HCT116 (cell line): ENCODE results near the gene ZDHHC15. TPM values are rescaled to one million over a fixed set of nuclear protein-coding genes. Genes with fewer than 3 reads are reported as not detected.
"Not testable (repeated sequence)": the region's sequence is repeated elsewhere in the genome, so short reads cannot be mapped to it uniquely, and the experiment has no call there.

Source experiments
- ATAC-seq: fragments of 200-7000 bp; cut with Tn5 transposase; 2 replicates; pipeline ENCODE4 v1.9.1; 2020; ENCODE audit warnings: mild to moderate bottlenecking, moderate library complexity
- BruUV-seq: library from RNA; stranded (reverse); fragments of 400-500 nt; replicated peaks from 2 replicates; lab custom pipeline; 2021; lab: Mats Ljungman, UMichigan
- CTCF ChIA-PET: fragments of 300-600 bp; sonication (Branson Sonifier 250); formaldehyde crosslinking; loops from one replicate; lab custom pipeline; 2021; ENCODE audit warnings: antibody characterized with exemption; lab: Charles Lee
- POLR2A ChIA-PET: fragments of 300-600, 350-600 bp; sonication (Branson Sonifier 250); formaldehyde crosslinking; loops from one replicate; lab custom pipeline; 2021; ENCODE audit warnings: antibody characterized with exemption; lab: Charles Lee
- RAD21 ChIA-PET, 2 experiments: fragments of 300-600 bp; sonication (Branson Sonifier 250); formaldehyde crosslinking; loops; one replicate each; lab custom pipeline; 2023; ENCODE audit warnings: low total read pairs in 2 of 2; ENCODE audit not compliant: uncharacterized antibody in 2 of 2, unreplicated experiment in 2 of 2, low non-redundant PET in 1 of 2; lab: Charles Lee
- DNase-seq: peaks from one replicate; pipeline ENCODE4 v3.0.0-alpha.2; 2010; ENCODE audit warnings: low read depth, low spot score
- H2AFZ ChIP-seq: fragments of 200-600 bp; shearing (Covaris generic), sonication (generic); 2 replicates; pipeline ENCODE4 v1.6.1; 2017; ENCODE audit warnings: low read depth, mixed run types, mixed read lengths, antibody characterized with exemption, low read length; ENCODE audit not compliant: poor library complexity, severe bottlenecking
- H3K27ac ChIP-seq: 2 replicates; pipeline ENCODE4 v1.5.1; 2012; ENCODE audit warnings: low read depth, low read length
- H3K27me3 ChIP-seq: fragments of 200-600 bp; sonication (generic); 2 replicates; pipeline ENCODE4 v1.6.1; 2016; ENCODE audit warnings: mixed run types, low read length, mixed read lengths; ENCODE audit not compliant: insufficient read depth
- H3K36me3 ChIP-seq, 2 experiments: fragments of 200-500 bp in 1 of 2; fragments of 200-600 bp in 1 of 2; sonication (Bioruptor generic) in 1 of 2; sonication (generic) in 1 of 2; 2 replicates each; pipeline versions ENCODE4 v1.5.1 to v1.6.1; 2014 to 2016; ENCODE audit warnings: low read length in 2 of 2, inconsistent platforms in 1 of 2, mixed read lengths in 1 of 2, mixed run types in 1 of 2; ENCODE audit not compliant: insufficient read depth in 2 of 2, control insufficient read depth in 1 of 2
- H3K4me1 ChIP-seq, 2 experiments: fragments of 200-600 bp in 1 of 2; sonication (generic) in 1 of 2; 2 replicates each; pipeline versions ENCODE4 v1.5.1 to v1.6.1; 2012 to 2017; ENCODE audit warnings: low read length in 2 of 2, inconsistent platforms in 1 of 2, mild to moderate bottlenecking in 1 of 2, mixed read lengths in 1 of 2, mixed run types in 1 of 2, moderate library complexity in 1 of 2; ENCODE audit not compliant: insufficient read depth in 2 of 2, control insufficient read depth in 1 of 2
- H3K4me2 ChIP-seq: fragments of 200-600 bp; sonication (generic); 2 replicates; pipeline ENCODE4 v1.6.1; 2017; ENCODE audit warnings: mixed run types, low read length, mixed read lengths
- H3K4me3 ChIP-seq, 2 experiments: fragments of 200-600 bp in 1 of 2; sonication (generic) in 1 of 2; replicated peaks in 1 of 2; 2 replicates each; pipeline ENCODE4 v1.5.1; 2011 to 2016; ENCODE audit warnings: low read length in 2 of 2, control low read depth in 1 of 2, low read depth in 1 of 2, mild to moderate bottlenecking in 1 of 2, mixed read lengths in 1 of 2, mixed run types in 1 of 2
- H3K79me2 ChIP-seq: fragments of 200-600 bp; sonication (generic); 2 replicates; pipeline ENCODE4 v1.6.1; 2017; ENCODE audit warnings: mild to moderate bottlenecking, mixed run types, low read length, moderate library complexity, mixed read lengths; ENCODE audit not compliant: insufficient read depth
- H3K9ac ChIP-seq: fragments of 200-600 bp; sonication (generic); 2 replicates; pipeline ENCODE4 v1.6.1; 2016; ENCODE audit warnings: low read length, mixed read lengths
- H3K9me2 ChIP-seq: fragments of 200-600 bp; sonication (generic), shearing (Covaris generic); 2 replicates; pipeline ENCODE4 v1.6.1; 2017; ENCODE audit warnings: mixed run types, mild to moderate bottlenecking, moderate library complexity; ENCODE audit not compliant: insufficient read depth
- H3K9me3 ChIP-seq, 2 experiments: fragments of 200-500 bp in 1 of 2; fragments of 200-600 bp in 1 of 2; sonication (Bioruptor generic) in 1 of 2; sonication (generic) in 1 of 2; 2 replicates each; pipeline ENCODE4 v1.6.1; 2014 to 2017; ENCODE audit warnings: low read length in 2 of 2, mixed read lengths in 2 of 2, inconsistent platforms in 1 of 2, low read depth in 1 of 2, mild to moderate bottlenecking in 1 of 2, mixed run types in 1 of 2, moderate library complexity in 1 of 2; ENCODE audit not compliant: control insufficient read depth in 1 of 2, insufficient read depth in 1 of 2
- H4K20me1 ChIP-seq: fragments of 200-600 bp; sonication (generic), shearing (Covaris generic); 2 replicates; pipeline ENCODE4 v1.6.1; 2017; ENCODE audit warnings: mixed run types, mild to moderate bottlenecking, moderate library complexity; ENCODE audit not compliant: insufficient read depth
- ATF3 ChIP-seq: IDR thresholded peaks from 2 replicates; pipeline ENCODE4 v1.6.1; 2012
- CBX3 ChIP-seq: IDR thresholded peaks from 2 replicates; pipeline ENCODE4 v1.6.1; 2012; ENCODE audit warnings: low read depth
- EGR1 ChIP-seq: IDR thresholded peaks from 2 replicates; pipeline ENCODE4 v1.6.1; 2012; ENCODE audit warnings: low read depth
- ELF1 ChIP-seq: IDR thresholded peaks from 2 replicates; pipeline ENCODE4 v1.6.1; 2012; ENCODE audit warnings: low read depth, borderline replicate concordance
- EZH2 ChIP-seq: fragments of 200-600 bp; sonication (generic); IDR thresholded peaks from 2 replicates; pipeline ENCODE4 v1.6.1; 2017; ENCODE audit warnings: antibody characterized with exemption, mixed run types
- FOSL1 ChIP-seq: IDR thresholded peaks from 2 replicates; pipeline ENCODE4 v1.6.1; 2012; ENCODE audit warnings: low read depth
- JUND ChIP-seq: IDR thresholded peaks from 2 replicates; pipeline ENCODE4 v1.6.1; 2012
- POLR2AphosphoS5 ChIP-seq: IDR thresholded peaks from 2 replicates; pipeline ENCODE4 v1.6.1; 2011; ENCODE audit warnings: mild to moderate bottlenecking, low read depth, low read length, moderate library complexity
- RAD21 ChIP-seq: IDR thresholded peaks from 2 replicates; pipeline ENCODE4 v1.6.1; 2012; ENCODE audit warnings: low read depth, mild to moderate bottlenecking
- SIN3A ChIP-seq: IDR thresholded peaks from 2 replicates; pipeline ENCODE4 v1.6.1; 2012; ENCODE audit warnings: low read depth
- SP1 ChIP-seq: IDR thresholded peaks from 2 replicates; pipeline ENCODE4 v1.6.1; 2012; ENCODE audit warnings: low read depth
- SRF ChIP-seq: IDR thresholded peaks from 2 replicates; pipeline ENCODE4 v1.6.1; 2012; ENCODE audit warnings: low read depth
- TCF7L2 ChIP-seq: IDR thresholded peaks from 2 replicates; pipeline ENCODE4 v1.7.0; 2011; ENCODE audit warnings: borderline replicate concordance, inconsistent platforms; ENCODE audit not compliant: insufficient read depth, insufficient read length; ENCODE audit errors: extremely low read depth
- YY1 ChIP-seq: IDR thresholded peaks from 2 replicates; pipeline ENCODE4 v1.6.1; 2011; ENCODE audit warnings: low read length, low read depth, moderate library complexity, mild to moderate bottlenecking; ENCODE audit not compliant: insufficient replicate concordance; ENCODE audit errors: extremely low read depth
- ZFX ChIP-seq: fragments of 450-650 bp; IDR thresholded peaks from 2 replicates; pipeline ENCODE4 v1.6.1; 2017
- ZNF274 ChIP-seq: fragments of 200-500 bp; sonication (Bioruptor generic); IDR thresholded peaks from 2 replicates; pipeline ENCODE4 v1.6.1; 2014; ENCODE audit warnings: mild to moderate bottlenecking, low read depth, low read length, inconsistent platforms
- intact Hi-C: fragments of 100-400 bp; cut with micrococcal nuclease; formaldehyde crosslinking; loops from 2 replicates; pipeline ENCODE4 v1.10.0; 2022
- total RNA-seq: library from RNA; stranded (reverse); gene quantifications from one replicate; pipeline ENCODE4 v1.2.1, GENCODE V29; 2021; ENCODE audit not compliant: unreplicated experiment
- TF ChIP-seq, protein P1 (sequence below), 3 experiments: fragments of 200-600 bp in 1 of 3; sonication (generic) in 1 of 3; IDR thresholded peaks in 2 of 3; conservative IDR thresholded peaks in 1 of 3; 2 replicates each; pipeline ENCODE4 v1.5.1; 2012 to 2017; ENCODE audit warnings: low read depth in 2 of 3, low read length in 2 of 3, antibody characterized with exemption in 1 of 3, borderline replicate concordance in 1 of 3, control low read depth in 1 of 3, mild to moderate bottlenecking in 1 of 3, mixed read lengths in 1 of 3, mixed run types in 1 of 3, moderate library complexity in 1 of 3; ENCODE audit not compliant: insufficient read depth in 1 of 3
- TF ChIP-seq, protein P2 (sequence below): IDR thresholded peaks from 2 replicates; pipeline ENCODE4 v1.6.1; 2012

ZDHHC15 gene
- total RNA-seq, 1 experiment from 2014 or later, result not detected

DNA sequence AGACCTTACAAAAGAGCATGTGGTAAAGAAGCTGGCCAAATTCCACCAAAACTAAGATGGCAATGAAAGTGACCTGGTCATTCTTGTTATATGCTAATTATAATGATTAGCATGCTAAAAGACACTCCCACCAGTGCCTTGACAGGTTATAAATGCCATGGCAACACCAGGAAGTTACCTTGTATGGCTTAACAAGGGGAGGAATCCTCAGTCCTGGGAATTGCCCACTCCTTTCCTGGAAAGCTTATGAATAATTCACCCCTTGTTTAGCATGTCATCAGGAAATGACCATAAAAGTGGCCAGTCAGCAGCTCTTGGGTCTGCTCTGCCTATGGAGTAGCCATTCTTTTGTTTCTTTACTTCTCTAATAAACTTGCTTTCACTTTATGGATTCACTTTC is 161.0 kb downstream of the ZDHHC15 start:
- Histone ChIP-seq H2AFZ (no peak overlapping the region), H3K27ac (no peak overlapping the region), H3K4me3 (no peak overlapping the region), H3K36me3 (no peaks in the 10 kb centered on the region), H4K20me1 (no peaks in the 10 kb centered on the region), H3K9me2 (no peaks in the 10 kb centered on the region), H3K27me3 (0 out of 2 replicates have a peak, but pooled peaks cover 4% of the 10 kb centered on the region), H3K9ac (no peak overlapping the region), H3K9me3 (no peaks in the 10 kb centered on the region), H3K4me1 (no peaks in the 10 kb centered on the region), H3K79me2 (no peaks in the 10 kb centered on the region), H3K4me2 (no peak overlapping the region)
- ChIA-PET CTCF (no interaction called here), RAD21 (no interaction called here), POLR2A (no interaction called here)
- DNase-seq (no peak), ATAC-seq (no peak)
- BruUV-seq, result no TSS peak
- intact Hi-C loops, result no loop called here
- TF ChIP-seq JUND (no peak), TCF7L2 (no peak), SP1 (no peak), POLR2AphosphoS5 (no peak), YY1 (no peak), SIN3A (no peak), EGR1 (no peak), ATF3 (no peak), ZFX (no peak), FOSL1 (no peak), SRF (no peak), EZH2 (no peak), RAD21 (no peak), CBX3 (no peak), ZNF274 (no peak), ELF1 (no peak)
- TF ChIP-seq, protein P1, sequence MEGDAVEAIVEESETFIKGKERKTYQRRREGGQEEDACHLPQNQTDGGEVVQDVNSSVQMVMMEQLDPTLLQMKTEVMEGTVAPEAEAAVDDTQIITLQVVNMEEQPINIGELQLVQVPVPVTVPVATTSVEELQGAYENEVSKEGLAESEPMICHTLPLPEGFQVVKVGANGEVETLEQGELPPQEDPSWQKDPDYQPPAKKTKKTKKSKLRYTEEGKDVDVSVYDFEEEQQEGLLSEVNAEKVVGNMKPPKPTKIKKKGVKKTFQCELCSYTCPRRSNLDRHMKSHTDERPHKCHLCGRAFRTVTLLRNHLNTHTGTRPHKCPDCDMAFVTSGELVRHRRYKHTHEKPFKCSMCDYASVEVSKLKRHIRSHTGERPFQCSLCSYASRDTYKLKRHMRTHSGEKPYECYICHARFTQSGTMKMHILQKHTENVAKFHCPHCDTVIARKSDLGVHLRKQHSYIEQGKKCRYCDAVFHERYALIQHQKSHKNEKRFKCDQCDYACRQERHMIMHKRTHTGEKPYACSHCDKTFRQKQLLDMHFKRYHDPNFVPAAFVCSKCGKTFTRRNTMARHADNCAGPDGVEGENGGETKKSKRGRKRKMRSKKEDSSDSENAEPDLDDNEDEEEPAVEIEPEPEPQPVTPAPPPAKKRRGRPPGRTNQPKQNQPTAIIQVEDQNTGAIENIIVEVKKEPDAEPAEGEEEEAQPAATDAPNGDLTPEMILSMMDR (IDR thresholded peaks at IDR 0.05 in 2 of 3, conservative IDR thresholded peaks at IDR 0.05 in 1 of 3; ENCODE audit: borderline replicate concordance in 1 of 3, insufficient read depth in 1 of 3, low read depth in 2 of 3, low read length in 2 of 3), result no peak
- TF ChIP-seq, protein P2, sequence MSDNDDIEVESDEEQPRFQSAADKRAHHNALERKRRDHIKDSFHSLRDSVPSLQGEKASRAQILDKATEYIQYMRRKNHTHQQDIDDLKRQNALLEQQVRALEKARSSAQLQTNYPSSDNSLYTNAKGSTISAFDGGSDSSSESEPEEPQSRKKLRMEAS, result no peak

DNA sequence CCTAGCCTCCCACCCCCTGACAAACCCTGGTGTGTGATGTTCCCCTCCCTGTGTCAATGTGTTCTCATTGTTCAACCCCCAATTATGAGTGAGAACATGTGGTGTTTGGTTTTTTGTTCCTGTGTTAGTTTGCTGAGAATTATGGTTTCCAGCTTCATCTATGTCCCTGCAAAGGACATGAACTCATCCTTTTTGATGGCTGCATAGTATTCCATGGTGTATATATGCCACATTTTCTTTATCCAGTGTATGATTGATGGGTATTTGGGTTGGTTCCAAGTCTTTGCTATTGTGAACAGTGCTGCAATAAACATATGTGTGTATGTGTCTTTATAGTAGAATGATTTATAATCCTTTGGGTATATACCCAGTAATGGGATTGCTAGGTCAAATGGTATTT is 174.2 kb downstream of the ZDHHC15 start:
- BruUV-seq, ATAC-seq, H3K79me2 ChIP-seq, H3K4me3 ChIP-seq, H2AFZ ChIP-seq, H3K36me3 ChIP-seq, RAD21 ChIA-PET, H3K9me3 ChIP-seq, H3K9me2 ChIP-seq, intact Hi-C loops, H3K4me2 ChIP-seq, H3K27ac ChIP-seq, CTCF ChIA-PET, H4K20me1 ChIP-seq, H3K4me1 ChIP-seq, POLR2A ChIA-PET, H3K9ac ChIP-seq, DNase-seq, H3K27me3 ChIP-seq: not testable (repeated sequence)
